Measurements from ENCODE around the gene CYP27C1.
A peak's percentile ranks its signal among the peaks of the same experiment; 100 is the strongest.

CYP27C1 gene

DNA sequence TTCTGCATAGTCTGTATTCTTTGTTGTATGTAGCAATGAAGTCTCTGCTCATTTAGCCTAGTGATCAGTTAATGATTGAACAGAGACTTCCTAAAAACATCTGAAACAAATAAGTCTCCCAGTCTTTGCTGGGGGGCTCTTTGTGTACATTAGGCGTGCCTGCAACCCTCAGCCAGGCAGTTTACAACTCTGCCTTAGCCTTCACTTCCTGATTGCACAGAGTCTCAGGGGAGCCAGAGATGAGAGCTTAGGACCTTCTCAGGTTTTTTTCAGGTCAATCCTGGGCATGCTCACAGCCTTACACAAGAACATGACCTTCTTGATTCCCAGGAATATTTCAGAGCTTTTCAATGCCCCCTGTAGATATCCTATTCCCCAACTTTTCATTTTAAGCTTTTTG, 69.1 kb downstream of the CYP27C1 start:
- DNase-seq (ENCODE audit: low read depth), result no peak

DNA sequence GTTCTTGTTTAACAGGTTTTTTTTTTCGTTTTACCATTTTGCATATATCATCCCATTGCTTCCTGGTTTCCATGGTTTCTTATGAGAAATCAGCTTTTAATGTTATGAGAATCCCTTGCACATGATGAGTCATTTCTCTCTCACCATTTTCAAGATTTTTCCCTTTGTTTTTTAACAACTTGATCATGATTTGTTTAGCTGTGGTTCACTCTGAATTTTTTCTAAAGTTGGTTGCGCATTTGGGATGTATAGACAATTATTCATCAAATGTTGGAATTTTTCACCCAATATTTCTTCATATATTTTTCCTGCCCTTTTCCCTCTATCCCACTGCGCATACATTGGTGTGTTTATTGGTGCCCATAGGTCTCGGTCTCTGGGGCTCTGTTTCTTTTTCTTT, 70.7 kb downstream of the CYP27C1 start:
- DNase-seq (ENCODE audit: low read depth), result peak; percentile 91

DNA sequence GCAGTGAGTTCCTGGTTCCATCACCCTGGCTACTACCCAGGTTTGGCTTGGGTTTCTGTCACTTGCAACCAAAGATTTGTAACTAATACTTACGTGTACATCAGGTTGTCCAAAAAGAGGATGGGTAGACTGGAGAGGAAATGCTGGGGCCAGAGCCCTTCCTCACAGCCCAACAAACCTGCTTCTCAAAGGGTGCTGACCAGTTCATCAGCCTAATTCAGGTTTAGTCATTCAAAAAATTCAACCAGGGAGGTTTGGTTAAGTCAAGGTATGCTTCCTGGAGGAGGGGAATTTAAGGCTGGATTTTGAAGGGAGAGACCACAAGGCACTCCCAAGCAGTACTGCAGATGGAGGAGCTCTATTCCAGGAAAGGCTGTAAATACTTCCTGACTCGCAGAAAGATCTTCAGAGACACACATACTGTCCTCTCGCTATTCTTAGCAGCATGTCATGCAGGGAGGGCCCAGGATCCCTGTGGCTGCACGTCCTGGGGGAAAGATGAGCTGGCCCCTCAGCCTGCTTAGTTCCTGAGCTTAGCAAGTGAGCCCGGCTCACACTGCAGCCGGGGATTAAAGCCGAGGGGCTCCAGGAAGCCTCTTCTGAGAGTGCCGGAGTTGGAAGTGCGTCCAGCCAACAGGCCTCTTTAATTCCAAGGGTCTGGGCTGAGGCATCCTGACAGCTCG, 73.1 kb downstream of the CYP27C1 start:
- no peak for DNase-seq (ENCODE audit: low read depth)

DNA sequence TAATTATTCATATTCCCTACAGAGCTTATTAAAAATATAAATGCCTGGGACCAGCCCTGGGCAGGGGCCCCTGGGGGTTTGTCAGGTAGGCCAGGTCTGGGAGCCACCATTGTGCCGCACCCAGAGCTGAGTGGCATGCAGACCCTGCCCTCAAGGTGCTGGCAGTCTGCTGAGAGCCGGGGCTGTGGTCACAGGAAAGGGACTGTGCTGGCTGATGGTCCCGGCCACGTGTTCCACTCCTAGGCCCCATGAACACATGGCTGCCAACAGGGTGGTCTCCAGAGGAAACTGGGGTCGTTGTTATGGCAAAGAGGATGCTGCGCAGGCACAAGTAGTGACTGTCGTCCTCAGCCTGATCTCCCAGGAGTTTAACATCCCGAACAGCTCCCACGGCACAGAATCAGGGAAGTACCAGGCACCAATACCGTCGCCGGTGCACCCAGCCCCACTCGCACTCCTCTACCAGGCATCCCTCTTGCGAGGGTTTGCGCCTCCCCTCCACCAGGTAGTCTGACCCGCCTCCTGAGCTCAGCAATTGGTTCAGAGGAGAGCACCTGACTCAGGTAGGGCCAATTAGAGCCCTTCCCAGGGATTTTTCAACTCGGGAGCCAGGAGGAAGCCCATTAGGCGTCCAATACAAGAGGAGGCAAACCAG, 73.9 kb downstream of the CYP27C1 start:
- DNase-seq (ENCODE audit: low read depth), result no peak

DNA sequence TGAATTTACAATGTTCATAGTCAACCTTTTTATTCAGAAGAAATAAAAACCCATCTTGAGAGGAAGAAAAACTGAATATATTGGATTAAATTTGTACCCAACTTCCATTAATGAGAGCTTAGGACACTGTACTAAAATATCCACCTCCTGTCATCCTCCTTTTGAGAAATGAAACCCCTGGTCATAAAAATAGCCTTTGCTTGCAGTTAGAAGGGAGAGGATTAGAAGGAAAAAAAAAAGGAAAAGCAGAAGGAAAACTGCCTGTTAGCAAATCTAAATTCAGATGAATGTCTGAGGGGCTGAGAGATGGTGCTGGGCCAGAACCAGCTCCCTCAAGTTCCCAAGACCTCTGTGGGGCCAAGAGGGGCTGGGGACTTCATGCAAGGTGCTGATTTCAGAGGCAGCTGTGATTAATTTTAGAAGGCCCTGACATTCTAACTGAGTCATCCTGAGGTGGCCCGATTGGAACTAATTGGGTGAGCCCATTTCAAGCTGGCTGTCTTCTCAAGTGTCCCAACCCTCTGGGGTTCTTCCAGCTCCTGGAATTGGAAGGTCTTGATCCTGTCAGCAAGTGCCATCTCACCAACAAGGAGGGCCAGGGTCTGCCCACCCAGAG, 74.7 kb downstream of the CYP27C1 start:
- no peak for DNase-seq (ENCODE audit: low read depth)

DNA sequence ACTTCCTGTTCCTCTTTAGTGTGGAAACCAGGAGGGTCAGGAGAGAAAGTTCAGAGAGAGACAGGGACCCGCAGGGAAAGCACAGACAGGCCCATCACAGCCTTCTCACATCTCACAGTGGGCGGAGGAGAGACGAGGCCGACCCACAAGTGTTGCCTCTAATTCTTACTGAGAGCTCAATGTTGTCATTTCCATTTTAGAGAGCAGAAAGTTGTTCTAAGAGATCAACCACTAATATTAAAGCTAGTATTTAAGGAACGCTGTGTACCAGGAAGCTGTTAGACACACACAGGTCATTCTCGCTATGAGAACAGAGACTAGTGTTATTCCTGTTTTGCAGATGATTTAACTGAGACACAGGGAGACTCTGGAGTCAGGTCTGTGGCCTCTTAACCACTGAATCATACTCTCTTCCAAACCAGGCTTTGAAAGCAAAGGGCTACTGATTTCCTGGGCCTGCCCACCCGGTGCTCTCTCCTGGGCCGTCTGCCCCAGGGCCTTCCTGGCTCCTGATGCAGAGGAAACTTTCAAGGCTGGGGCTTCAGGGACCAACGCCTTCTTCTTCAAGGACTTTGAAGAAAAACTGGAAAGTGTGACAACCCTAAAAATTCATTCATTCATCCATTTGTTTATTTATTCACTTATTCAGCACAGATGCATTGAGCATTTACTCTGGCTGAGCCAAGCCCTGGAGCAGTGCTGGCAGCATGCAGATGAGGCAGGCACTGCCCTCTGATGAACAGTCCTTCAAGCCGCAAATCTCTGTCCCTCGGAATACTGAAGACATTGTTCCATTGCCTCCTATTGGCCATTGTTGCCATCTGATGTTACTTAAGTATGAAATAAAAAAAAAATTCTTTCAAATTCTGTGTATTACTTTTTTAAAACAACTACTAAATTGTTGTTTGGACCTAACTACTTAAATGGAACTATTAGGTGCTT, 76.0 kb downstream of the CYP27C1 start:
- DNase-seq (ENCODE audit: low read depth), result no peak

DNA sequence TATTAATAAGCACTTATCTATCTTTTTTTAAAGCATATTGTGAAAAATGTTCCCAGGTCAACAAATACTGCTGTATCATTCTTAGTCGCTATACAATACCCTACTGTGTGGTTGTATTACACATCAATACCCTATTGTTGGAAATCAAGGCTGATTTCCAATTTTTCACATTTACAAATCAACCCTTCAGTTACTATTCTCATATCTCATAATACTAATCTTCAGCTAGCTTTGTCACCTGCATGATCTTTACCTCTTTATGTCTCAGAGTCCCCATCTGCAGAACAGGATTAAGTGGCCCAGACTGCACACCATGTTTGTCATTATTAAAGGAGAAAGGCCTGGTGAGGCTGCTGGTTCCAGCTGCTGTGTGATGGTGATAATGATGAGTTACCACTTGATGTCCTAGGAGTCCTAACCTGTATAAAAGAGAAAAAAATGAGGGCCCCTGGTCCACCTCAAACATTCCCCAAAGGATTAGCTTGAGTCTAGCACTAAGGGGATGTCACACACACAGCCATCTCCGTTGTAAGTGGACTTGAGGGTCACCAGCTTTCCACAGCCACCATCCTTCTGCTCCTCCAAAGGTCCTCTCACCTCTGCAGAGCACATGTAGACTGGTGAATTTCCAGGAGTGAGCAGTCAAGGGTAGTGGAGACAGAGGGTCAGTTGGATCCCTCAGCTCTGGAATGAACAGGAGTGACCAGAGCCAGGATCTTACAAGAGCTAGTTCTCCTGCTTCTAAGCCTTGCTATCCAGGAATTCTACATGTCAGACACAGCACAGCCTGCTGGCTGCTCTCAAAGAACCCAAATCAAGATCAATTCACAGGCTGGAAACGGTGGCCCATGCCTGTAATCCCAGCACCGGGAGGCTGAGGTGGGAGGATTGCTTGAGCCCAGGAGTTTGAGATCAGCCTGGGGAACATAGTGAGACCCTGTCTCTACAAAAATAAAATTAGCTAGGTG, 77.2 kb downstream of the CYP27C1 start:
- DNase-seq (ENCODE audit: low read depth), result no peak

DNA sequence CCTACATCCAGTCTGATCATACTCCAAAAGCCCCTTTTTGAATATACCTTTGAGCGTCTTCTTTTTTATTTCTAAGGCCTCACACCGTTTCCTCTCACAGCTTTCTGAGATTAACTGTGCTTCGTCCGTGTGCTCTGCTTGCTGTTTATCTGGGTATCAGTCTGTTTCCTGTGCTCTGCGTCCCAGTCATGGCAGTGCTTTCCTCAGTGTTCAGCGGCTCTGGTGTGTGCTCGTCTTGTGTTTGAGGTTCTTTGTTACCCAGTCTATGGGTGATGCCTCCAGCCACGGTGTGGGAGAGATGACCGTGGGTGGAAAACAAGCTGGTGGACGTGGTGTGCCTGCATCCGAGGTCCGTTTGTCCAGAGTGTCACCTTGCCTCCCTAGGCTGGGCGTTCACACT, 79.6 kb downstream of the CYP27C1 start:
- no peak for DNase-seq (ENCODE audit: low read depth)

DNA sequence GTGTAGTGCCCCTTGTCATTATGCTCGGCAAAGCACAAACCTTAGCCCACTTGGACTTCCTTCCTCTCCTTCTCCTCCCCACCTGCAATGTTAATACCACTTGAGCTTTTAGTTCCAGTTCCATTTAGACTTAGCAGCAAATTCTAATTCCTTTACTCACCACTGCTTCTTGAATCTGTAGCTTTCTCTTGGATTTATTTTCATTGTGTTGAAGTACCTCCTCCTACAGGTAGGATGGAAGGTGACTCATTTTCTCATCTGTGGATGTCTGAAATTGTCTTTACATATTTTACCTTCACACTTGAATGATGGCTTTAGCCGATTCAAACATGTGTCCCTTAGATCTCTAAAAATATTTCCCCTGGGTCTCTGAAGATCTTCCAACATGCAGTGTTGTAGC, 80.3 kb downstream of the CYP27C1 start:
- no peak for DNase-seq (ENCODE audit: low read depth)

DNA sequence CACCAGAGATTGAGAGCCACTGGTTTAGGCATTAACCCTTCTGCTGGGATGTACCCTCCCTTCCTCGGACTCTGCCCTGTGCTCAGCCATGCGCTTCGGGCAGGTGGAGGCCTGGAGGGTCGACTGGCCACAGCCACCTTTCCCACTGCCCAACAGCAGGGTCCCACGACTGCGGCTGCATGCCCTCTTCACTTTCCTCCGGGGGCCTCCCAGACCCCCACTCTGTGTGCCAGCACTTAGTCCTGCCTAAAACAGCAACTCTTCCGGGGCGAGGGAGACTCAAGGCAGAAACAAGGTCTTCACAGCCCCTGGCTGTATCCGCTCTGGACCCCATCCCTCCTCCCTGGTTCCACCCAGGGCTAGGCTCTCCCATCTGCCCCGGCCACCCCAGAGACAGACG, 81.8 kb downstream of the CYP27C1 start:
- no peak for DNase-seq (ENCODE audit: low read depth)

DNA sequence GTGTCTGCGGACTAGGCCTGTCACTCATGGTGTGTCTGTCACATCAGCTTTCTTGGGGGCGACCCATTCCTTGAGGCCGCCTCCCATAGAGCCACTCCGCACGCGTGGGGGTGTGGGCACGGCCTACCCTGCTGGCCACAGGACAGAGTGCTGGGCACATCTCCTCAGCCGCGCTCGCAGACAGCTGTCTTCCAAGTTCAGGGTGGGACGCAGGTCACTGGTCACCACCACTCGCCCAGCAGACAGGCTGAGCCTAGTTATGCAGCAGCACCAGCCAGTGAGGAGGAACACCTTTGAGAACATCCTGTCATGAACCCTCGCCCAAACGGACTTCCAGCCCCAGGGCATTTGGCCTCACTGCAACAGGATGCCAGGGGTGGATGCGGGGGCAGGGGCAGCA, 82.4 kb downstream of the CYP27C1 start:
- DNase-seq (ENCODE audit: low read depth), result no peak

DNA sequence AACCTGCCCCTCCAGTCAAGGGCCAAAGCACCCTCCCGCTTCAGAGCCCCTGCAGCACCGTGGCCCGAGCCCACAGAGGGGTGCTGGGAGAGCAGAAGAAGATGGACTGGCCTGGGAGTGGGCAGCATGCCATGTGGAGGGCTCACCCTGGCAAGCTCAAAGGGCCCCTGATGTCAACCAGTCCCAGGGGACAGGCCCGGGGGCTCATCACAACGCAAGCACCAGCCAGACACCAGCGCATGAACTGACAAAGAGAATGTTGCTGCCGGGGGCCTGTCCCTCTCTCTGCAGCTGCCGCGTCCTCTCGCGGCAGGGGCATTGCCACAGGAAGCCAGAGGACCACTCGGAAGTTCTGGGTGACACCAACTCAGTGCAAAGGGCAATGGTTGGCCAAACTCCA, 82.9 kb downstream of the CYP27C1 start:
- DNase-seq (ENCODE audit: low read depth), result no peak

DNA sequence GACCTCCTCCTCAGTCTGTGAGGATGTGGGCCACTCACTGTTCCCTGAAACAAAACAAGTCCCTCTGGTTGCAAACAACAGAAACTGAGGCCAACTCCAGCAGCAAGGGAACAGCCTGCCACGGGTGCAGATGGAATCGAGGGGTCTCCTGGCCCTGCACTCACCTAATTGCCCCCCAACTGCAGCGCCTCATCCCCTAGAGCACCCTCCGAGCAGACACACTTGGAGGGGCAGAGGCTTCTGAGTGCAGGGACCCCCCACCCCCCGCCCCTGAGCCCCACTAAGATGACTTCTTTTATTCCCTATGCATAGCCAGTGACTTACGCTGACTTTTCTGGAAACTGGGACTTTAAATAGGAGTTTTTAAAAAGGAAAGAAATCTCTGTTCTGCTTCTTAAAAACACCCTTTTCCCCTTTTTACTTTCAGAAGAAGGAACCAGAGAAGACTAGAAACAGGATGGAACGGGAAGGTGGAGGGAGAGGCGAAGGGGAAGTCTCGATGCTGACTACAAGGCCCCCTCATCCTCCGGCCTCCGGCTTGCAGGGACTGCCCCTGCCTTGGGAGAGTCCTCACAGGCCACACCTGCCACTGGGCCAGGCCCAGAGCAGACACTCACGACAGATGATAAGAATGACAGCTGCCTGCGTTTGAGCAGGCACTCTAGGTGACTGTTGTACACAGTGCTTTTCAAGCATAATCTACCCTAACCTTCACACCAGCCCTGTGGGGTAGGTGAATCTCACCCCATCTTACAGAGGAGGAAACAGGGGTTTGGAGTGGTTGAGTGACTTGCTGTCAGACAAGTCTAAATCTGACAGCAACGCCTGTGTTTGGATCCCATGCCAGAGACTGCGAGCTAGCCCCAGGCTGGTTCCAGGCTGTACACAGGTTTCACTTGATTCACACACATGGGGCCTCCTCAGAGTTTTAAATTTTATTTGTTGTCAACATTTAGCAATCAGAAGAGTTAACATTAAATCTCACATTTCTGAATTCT, 85.0 kb downstream of the CYP27C1 start:
- DNase-seq (ENCODE audit: low read depth), result no peak

DNA sequence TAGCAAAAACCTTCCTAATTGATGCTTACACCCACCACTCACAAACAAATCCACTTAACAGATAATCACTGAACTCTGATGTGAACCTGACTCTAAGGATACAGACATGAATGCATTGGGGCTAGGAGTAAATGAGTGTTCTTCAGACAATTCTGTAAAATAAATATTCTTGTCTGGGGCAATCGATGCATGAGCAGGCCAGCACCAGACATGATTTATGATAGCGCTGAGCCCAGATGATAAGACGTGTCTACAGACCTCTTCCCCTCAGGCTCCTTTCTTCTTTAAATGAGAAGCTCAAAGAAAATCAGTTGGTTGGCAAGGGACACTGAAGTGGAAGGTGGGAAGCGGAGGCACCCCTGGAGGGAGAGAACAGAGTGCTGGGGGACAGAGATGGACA, 85.9 kb downstream of the CYP27C1 start:
- DNase-seq (ENCODE audit: low read depth), result no peak

Data from GM04504 (cell line).